ENCODE data around the gene PTGER2. TPM values are rescaled to one million over a fixed set of nuclear protein-coding genes. Genes with fewer than 3 reads are reported as not detected.

Gene PTGER2
- total RNA-seq, 1 experiment from 2014 or later, result 0.57 TPM

DNA sequence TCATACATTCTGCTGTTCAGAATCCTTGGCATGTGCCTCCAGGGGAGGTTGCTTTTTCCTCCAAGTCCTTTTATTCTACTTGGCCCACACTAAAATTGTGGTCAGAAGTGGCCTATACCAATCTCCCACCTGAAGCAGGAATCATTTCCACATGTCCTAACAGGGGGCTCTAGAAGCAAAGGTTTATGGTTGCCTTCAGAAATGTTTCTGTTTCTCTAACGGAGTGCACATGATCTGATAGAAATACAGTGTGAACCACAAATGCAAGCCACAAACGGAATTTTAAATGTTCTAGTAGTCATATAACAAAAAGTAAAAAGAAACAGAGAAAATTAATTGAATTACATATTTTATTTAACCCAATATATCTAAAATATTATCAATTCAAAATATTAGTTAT lies 4.0 kb downstream of the PTGER2 start:
- intact Hi-C loops (cut with micrococcal nuclease), result no loop called here
- Histone ChIP-seq H3K9me2 (ENCODE audit: insufficient read depth) (no peaks in the 10 kb centered on the region), H3K36me3 (ENCODE audit: control insufficient read depth in 1 of 2, insufficient read depth in 2 of 2, low read length in 2 of 2) (no peaks in the 10 kb centered on the region), H3K9me3 (ENCODE audit: control insufficient read depth in 1 of 2, insufficient read depth in 1 of 2, low read depth in 1 of 2, low read length in 2 of 2) (no peaks in the 10 kb centered on the region), H3K27ac (ENCODE audit: low read depth, low read length) (no peak overlapping the region), H3K9ac (ENCODE audit: low read length) (no peak overlapping the region), H3K4me1 (ENCODE audit: control insufficient read depth in 1 of 2, insufficient read depth in 2 of 2, low read length in 2 of 2) (peaks cover 8 to 14% of the 10 kb centered on the region in 2 experiments; a peak in 2 of 4 replicates), H3K4me2 (ENCODE audit: low read length) (no peak overlapping the region), H2AFZ (ENCODE audit: low read depth, low read length, poor library complexity, severe bottlenecking) (no peak overlapping the region), H3K4me3 (replicated peaks in 1 of 2; ENCODE audit: low read depth in 1 of 2, low read length in 2 of 2) (no peak overlapping the region), H3K27me3 (ENCODE audit: insufficient read depth, low read length) (no peaks in the 10 kb centered on the region; the same call in 1 of the 2 replicates), H3K79me2 (ENCODE audit: insufficient read depth, low read length) (no peaks in the 10 kb centered on the region), H4K20me1 (ENCODE audit: insufficient read depth) (no peaks in the 10 kb centered on the region)
- no peak for DNase-seq (ENCODE audit: low read depth, low spot score)
- TF ChIP-seq SRF (IDR thresholded peaks at IDR 0.05; ENCODE audit: low read depth), result no peak
- TF ChIP-seq, protein P1, sequence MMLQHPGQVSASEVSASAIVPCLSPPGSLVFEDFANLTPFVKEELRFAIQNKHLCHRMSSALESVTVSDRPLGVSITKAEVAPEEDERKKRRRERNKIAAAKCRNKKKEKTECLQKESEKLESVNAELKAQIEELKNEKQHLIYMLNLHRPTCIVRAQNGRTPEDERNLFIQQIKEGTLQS (IDR thresholded peaks at IDR 0.05), result no peak
- TF ChIP-seq, protein P2, sequence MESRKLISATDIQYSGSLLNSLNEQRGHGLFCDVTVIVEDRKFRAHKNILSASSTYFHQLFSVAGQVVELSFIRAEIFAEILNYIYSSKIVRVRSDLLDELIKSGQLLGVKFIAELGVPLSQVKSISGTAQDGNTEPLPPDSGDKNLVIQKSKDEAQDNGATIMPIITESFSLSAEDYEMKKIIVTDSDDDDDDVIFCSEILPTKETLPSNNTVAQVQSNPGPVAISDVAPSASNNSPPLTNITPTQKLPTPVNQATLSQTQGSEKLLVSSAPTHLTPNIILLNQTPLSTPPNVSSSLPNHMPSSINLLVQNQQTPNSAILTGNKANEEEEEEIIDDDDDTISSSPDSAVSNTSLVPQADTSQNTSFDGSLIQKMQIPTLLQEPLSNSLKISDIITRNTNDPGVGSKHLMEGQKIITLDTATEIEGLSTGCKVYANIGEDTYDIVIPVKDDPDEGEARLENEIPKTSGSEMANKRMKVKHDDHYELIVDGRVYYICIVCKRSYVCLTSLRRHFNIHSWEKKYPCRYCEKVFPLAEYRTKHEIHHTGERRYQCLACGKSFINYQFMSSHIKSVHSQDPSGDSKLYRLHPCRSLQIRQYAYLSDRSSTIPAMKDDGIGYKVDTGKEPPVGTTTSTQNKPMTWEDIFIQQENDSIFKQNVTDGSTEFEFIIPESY (IDR thresholded peaks at IDR 0.05; ENCODE audit: extremely low read depth, insufficient replicate concordance, low read length), result no peak
- ChIA-PET RAD21 (ENCODE audit: low non-redundant PET in 1 of 2, low total read pairs in 2 of 2, uncharacterized antibody in 2 of 2, unreplicated experiment in 2 of 2) (no interaction called here), CTCF (no interaction called here), POLR2A (no interaction called here)
- BruUV-seq (replicated peaks), result no TSS peak
- ATAC-seq, result no peak

DNA sequence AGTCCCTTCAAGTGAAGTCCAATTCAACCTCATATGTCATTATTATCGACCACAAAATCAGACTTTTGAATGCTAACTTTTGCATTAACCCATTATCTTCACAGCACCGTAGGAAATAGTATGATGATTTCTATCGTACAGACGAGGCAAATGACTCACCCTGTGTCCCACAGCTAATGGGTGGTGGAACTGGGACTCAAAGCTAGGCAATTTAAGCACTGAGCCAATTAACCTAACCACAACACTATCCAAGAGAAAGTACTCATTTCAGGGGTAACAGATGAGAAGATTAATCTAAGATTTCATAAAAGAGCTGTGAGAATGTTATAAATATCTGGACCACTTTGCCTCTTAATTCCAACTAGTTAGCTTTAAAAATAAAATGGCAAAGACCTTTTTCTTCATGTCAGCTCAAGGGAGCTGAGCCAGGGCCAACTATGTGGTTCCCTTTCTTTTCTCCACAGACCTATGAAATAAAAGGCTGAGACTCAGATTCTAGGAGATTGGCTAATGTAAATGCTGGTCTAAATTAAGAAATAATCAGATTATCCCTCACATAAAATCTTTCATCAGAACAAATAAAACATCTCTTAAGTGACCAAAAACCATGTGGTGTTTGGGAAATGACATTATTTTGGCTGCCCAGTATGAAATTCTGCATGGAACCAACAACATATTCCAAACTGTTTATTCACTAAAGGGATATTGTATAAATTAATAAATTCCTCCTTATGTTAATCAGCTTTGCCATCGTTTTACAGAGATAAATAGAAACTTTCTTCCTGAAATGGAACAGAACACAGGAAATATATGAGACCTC lies 4.9 kb downstream of the PTGER2 start:
- Histone ChIP-seq H3K4me1 (ENCODE audit: control insufficient read depth in 1 of 2, insufficient read depth in 2 of 2, low read length in 2 of 2) (peaks cover 3 to 7% of the 10 kb centered on the region in 2 experiments; a peak in 1 of 4 replicates), H3K27ac (ENCODE audit: low read depth, low read length) (no peak overlapping the region), H3K4me2 (ENCODE audit: low read length) (no peak overlapping the region), H3K36me3 (ENCODE audit: control insufficient read depth in 1 of 2, insufficient read depth in 2 of 2, low read length in 2 of 2) (no peaks in the 10 kb centered on the region), H4K20me1 (ENCODE audit: insufficient read depth) (no peaks in the 10 kb centered on the region), H3K27me3 (ENCODE audit: insufficient read depth, low read length) (no peaks in the 10 kb centered on the region; the same call in 1 of the 2 replicates), H2AFZ (ENCODE audit: low read depth, low read length, poor library complexity, severe bottlenecking) (no peak overlapping the region), H3K4me3 (replicated peaks in 1 of 2; ENCODE audit: low read depth in 1 of 2, low read length in 2 of 2) (no peak overlapping the region), H3K79me2 (ENCODE audit: insufficient read depth, low read length) (no peaks in the 10 kb centered on the region), H3K9ac (ENCODE audit: low read length) (no peak overlapping the region), H3K9me3 (ENCODE audit: control insufficient read depth in 1 of 2, insufficient read depth in 1 of 2, low read depth in 1 of 2, low read length in 2 of 2) (no peaks in the 10 kb centered on the region), H3K9me2 (ENCODE audit: insufficient read depth) (no peaks in the 10 kb centered on the region)
- ChIA-PET RAD21 (ENCODE audit: low non-redundant PET in 1 of 2, low total read pairs in 2 of 2, uncharacterized antibody in 2 of 2, unreplicated experiment in 2 of 2) (no interaction called here), POLR2A (no interaction called here), CTCF (no interaction called here)
- DNase-seq (ENCODE audit: low read depth, low spot score) (no peak), ATAC-seq (no peak)
- no TSS peak for BruUV-seq (replicated peaks)
- intact Hi-C loops (cut with micrococcal nuclease), result no loop called here
- no peak for TF ChIP-seq RAD21 (IDR thresholded peaks at IDR 0.05; ENCODE audit: low read depth)
- TF ChIP-seq, protein P3, sequence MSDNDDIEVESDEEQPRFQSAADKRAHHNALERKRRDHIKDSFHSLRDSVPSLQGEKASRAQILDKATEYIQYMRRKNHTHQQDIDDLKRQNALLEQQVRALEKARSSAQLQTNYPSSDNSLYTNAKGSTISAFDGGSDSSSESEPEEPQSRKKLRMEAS (IDR thresholded peaks at IDR 0.05), result no peak
- TF ChIP-seq ELF1 (IDR thresholded peaks at IDR 0.05; ENCODE audit: borderline replicate concordance, low read depth), result no peak
- TF ChIP-seq SRF (IDR thresholded peaks at IDR 0.05; ENCODE audit: low read depth), result no peak
- no peak for TF ChIP-seq EZH2 (IDR thresholded peaks at IDR 0.05)
- no peak for TF ChIP-seq SIN3A (IDR thresholded peaks at IDR 0.05; ENCODE audit: low read depth)
- TF ChIP-seq, protein P4, sequence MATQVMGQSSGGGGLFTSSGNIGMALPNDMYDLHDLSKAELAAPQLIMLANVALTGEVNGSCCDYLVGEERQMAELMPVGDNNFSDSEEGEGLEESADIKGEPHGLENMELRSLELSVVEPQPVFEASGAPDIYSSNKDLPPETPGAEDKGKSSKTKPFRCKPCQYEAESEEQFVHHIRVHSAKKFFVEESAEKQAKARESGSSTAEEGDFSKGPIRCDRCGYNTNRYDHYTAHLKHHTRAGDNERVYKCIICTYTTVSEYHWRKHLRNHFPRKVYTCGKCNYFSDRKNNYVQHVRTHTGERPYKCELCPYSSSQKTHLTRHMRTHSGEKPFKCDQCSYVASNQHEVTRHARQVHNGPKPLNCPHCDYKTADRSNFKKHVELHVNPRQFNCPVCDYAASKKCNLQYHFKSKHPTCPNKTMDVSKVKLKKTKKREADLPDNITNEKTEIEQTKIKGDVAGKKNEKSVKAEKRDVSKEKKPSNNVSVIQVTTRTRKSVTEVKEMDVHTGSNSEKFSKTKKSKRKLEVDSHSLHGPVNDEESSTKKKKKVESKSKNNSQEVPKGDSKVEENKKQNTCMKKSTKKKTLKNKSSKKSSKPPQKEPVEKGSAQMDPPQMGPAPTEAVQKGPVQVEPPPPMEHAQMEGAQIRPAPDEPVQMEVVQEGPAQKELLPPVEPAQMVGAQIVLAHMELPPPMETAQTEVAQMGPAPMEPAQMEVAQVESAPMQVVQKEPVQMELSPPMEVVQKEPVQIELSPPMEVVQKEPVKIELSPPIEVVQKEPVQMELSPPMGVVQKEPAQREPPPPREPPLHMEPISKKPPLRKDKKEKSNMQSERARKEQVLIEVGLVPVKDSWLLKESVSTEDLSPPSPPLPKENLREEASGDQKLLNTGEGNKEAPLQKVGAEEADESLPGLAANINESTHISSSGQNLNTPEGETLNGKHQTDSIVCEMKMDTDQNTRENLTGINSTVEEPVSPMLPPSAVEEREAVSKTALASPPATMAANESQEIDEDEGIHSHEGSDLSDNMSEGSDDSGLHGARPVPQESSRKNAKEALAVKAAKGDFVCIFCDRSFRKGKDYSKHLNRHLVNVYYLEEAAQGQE (IDR thresholded peaks at IDR 0.05; ENCODE audit: low read depth), result no peak
- no peak for TF ChIP-seq CBX3 (IDR thresholded peaks at IDR 0.05; ENCODE audit: low read depth)
- TF ChIP-seq EGR1 (IDR thresholded peaks at IDR 0.05; ENCODE audit: low read depth), result no peak
- TF ChIP-seq SP1 (IDR thresholded peaks at IDR 0.05; ENCODE audit: low read depth), result no peak
- no peak for TF ChIP-seq CEBPB (IDR thresholded peaks at IDR 0.05; ENCODE audit: low read depth)
